Upper lobe of left lung (tissue), 4 donors: ENCODE measurements around the gene GVQW3.

ENCODE experiments used
- CTCF ChIP-seq, 6 experiments: fragments of 450-650 bp in 4 of 6; fragments of 200-600 bp in 2 of 6; sonication (generic) in 2 of 6; IDR thresholded peaks; one replicate each; pipeline ENCODE4 v1.5.1; 2016 to 2019; ENCODE audit warnings: antibody characterized with exemption in 6 of 6
- POLR2A ChIP-seq, 4 donors: fragments of 450-650 bp; IDR thresholded peaks; one replicate each; pipeline ENCODE4 v1.5.1; 2016 to 2017; ENCODE audit warnings: antibody characterized with exemption in 4 of 4, mild to moderate bottlenecking in 2 of 4
- POLR2AphosphoS5 ChIP-seq, 2 donors: sonication (generic); formaldehyde crosslinking; IDR thresholded peaks; one replicate each; pipeline ENCODE4 v1.5.1; 2017; ENCODE audit warnings: antibody characterized with exemption in 2 of 2

- TF ChIP-seq CTCF (IDR thresholded peaks at IDR 0.05) (no peak), POLR2A (IDR thresholded peaks at IDR 0.05) (no peak), POLR2AphosphoS5 (IDR thresholded peaks at IDR 0.05) (no peak)
Observed at GRCh38 chr11:76394411-76394810, 13.3 kb downstream of the GVQW3 start.
